ENCODE data around the gene GRAMD4. TPM values are rescaled to one million over a fixed set of nuclear protein-coding genes. Genes with fewer than 3 reads are reported as not detected.
A peak's percentile ranks its signal among the peaks of the same experiment; 100 is the strongest.

Gene GRAMD4
- total and polyA plus RNA-seq, 12 donors = 15.0 to 241 (median 79.4) TPM

- TF ChIP-seq CTCF (IDR thresholded peaks at IDR 0.05) (peak in 1 of 6 experiments; percentile 16), POLR2A (IDR thresholded peaks at IDR 0.05) (no peak)
- Histone ChIP-seq H3K27ac (peak overlapping the region; percentile 62 to 97 (median 84)), H3K27me3 (no peaks in the 10 kb centered on the region), H3K4me3 (no peak overlapping the region), H3K36me3 (replicated peaks in 1 of 2) (peaks cover 0 to 16% of the 10 kb centered on the region in 2 donors), H3K4me1 (replicated peaks in 1 of 2) (peaks cover 8 to 17% of the 10 kb centered on the region in 2 donors), H3K9me3 (replicated peaks in 1 of 3) (no peaks in the 10 kb centered on the region)
- peak in 3 of 7 donors; percentile 48 to 75 (median 63) for DNase-seq
- WGBS, 4 donors = 56 to 65% (median 61%) methylated on average over 9 to 11 of the region's 11 CpGs
- intact Hi-C loops (cut with DNase I) = loop anchor here in 1 of 2 donors (10.0 kb wide), 1 partner anchor 306 kb away; no protein-coding TSS in a partner anchor
These were observed 40.5 kb downstream of the GRAMD4 start for GRCh38 chr22:46660604-46661201.

- WGBS, 4 donors = 51 to 59% (median 55%) methylated on average over 14 to 22 of the region's 22 CpGs
- peaks cover 0 to 21% of the 10 kb centered on the region in 2 donors for H3K36me3 ChIP-seq (replicated peaks in 1 of 2)
- H3K27ac ChIP-seq = peak overlapping the region; percentile 62 to 97 (median 84)
These were observed 41.1 kb downstream of the GRAMD4 start for GRCh38 chr22:46661221-46661851.

GRCh38 chr22:46662226-46662625 is 42.0 kb downstream of the GRAMD4 start:
- H3K9me3 ChIP-seq (replicated peaks in 1 of 3) = no peaks in the 10 kb centered on the region
- no peaks in the 10 kb centered on the region for H3K27me3 ChIP-seq
- peak overlapping the region in 2 of 5 donors; percentile 86 to 97 for H3K27ac ChIP-seq
- no peak for TF ChIP-seq POLR2A (IDR thresholded peaks at IDR 0.05)
- no peak for TF ChIP-seq CTCF (IDR thresholded peaks at IDR 0.05)
- no peak for DNase-seq
- peaks cover 0 to 30% of the 10 kb centered on the region in 2 donors for H3K36me3 ChIP-seq (replicated peaks in 1 of 2)
- no peak overlapping the region for H3K4me3 ChIP-seq
- intact Hi-C loops (cut with DNase I) = loop anchor here in 1 of 2 donors (10.0 kb wide), 1 partner anchor 307 kb away; no protein-coding TSS in a partner anchor
- peaks cover 8 to 17% of the 10 kb centered on the region in 2 donors for H3K4me1 ChIP-seq (replicated peaks in 1 of 2)
- 89 to 94% (median 94%) methylated on average over 11 to 15 of the region's 15 CpGs for WGBS, 4 donors

More at GRCh38 chr22:46661221-46661851, 41.1 kb downstream of the GRAMD4 start:
- Histone ChIP-seq H3K27me3 (no peaks in the 10 kb centered on the region), H3K9me3 (replicated peaks in 1 of 3) (no peaks in the 10 kb centered on the region), H3K4me1 (replicated peaks in 1 of 2) (peaks cover 8 to 17% of the 10 kb centered on the region in 2 donors), H3K4me3 (no peak overlapping the region)
- peak; percentile 78 to 90 (median 86) for DNase-seq
- TF ChIP-seq CTCF (IDR thresholded peaks at IDR 0.05) (no peak), POLR2A (IDR thresholded peaks at IDR 0.05) (peak in 1 of 2 donors; percentile 41)
- intact Hi-C loops (cut with DNase I) = loop anchor here in 1 of 2 donors (10.0 kb wide), 1 partner anchor 307 kb away; no protein-coding TSS in a partner anchor

- 94 to 96% (median 95%) methylated on average over 13 to 26 of the region's 26 CpGs; no CpG with 5 or more reads in 1 of the 4 donors for WGBS, 4 donors
- H3K36me3 ChIP-seq (replicated peaks in 1 of 2) = peaks cover 0 to 38% of the 10 kb centered on the region in 2 donors
- H3K27me3 ChIP-seq = no peaks in the 10 kb centered on the region
- peak overlapping the region in 1 of 5 donors; percentile 86 for H3K27ac ChIP-seq
- TF ChIP-seq POLR2A (IDR thresholded peaks at IDR 0.05) = no peak
- no peak for TF ChIP-seq CTCF (IDR thresholded peaks at IDR 0.05)
- intact Hi-C loops (cut with DNase I) = loop anchor here in 1 of 2 donors (10.0 kb wide), 1 partner anchor 308 kb away; no protein-coding TSS in a partner anchor
- no peaks in the 10 kb centered on the region for H3K9me3 ChIP-seq (replicated peaks in 1 of 3)
- DNase-seq = no peak
- peaks cover 8 to 17% of the 10 kb centered on the region in 2 donors for H3K4me1 ChIP-seq (replicated peaks in 1 of 2)
- no peak overlapping the region for H3K4me3 ChIP-seq
These were observed 42.8 kb downstream of the GRAMD4 start for GRCh38 chr22:46663001-46663400.
